Aorta (tissue), 5 donors: ENCODE results near the gene PSME1. TPM values are rescaled to one million over a fixed set of nuclear protein-coding genes. Genes with fewer than 3 reads are reported as not detected.

Experiments used
- ATAC-seq: fragments of 200-7000 bp; cut with Tn5 transposase; one replicate; pipeline ENCODE4 v1.9.1; 2022; ENCODE audit warnings: moderate library complexity; ENCODE audit not compliant: low FRiP score
- DNase-seq, 2 donors: peaks; one replicate each; pipeline ENCODE4 v3.0.0-alpha.2; 2020
- H3K27ac ChIP-seq, 2 donors: one replicate each; pipeline ENCODE4 v1.5.1; 2013; ENCODE audit warnings: low read length in 2 of 2, mild to moderate bottlenecking in 2 of 2, moderate library complexity in 2 of 2, control low read depth in 1 of 2, inconsistent platforms in 1 of 2, low read depth in 1 of 2
- H3K27me3 ChIP-seq, 2 donors: one replicate each; pipeline ENCODE4 v1.6.1; 2013; ENCODE audit warnings: control low read depth in 1 of 2, low read length in 1 of 2, mild to moderate bottlenecking in 1 of 2, moderate library complexity in 1 of 2; ENCODE audit not compliant: insufficient read depth in 2 of 2, control insufficient read depth in 1 of 2
- H3K36me3 ChIP-seq, 2 donors: one replicate each; pipeline ENCODE4 v1.6.1; 2013; ENCODE audit warnings: control low read depth in 1 of 2, low read length in 1 of 2, mild to moderate bottlenecking in 1 of 2; ENCODE audit not compliant: insufficient read depth in 2 of 2, control insufficient read depth in 1 of 2
- H3K4me1 ChIP-seq, 2 donors: one replicate each; pipeline ENCODE4 v1.6.1; 2013; ENCODE audit warnings: low read length in 2 of 2, control low read depth in 1 of 2, mild to moderate bottlenecking in 1 of 2, moderate library complexity in 1 of 2; ENCODE audit not compliant: insufficient read depth in 2 of 2, control insufficient read depth in 1 of 2
- H3K4me3 ChIP-seq, 2 donors: one replicate each; pipeline ENCODE4 v1.5.1; 2013; ENCODE audit warnings: low read length in 2 of 2, control low read depth in 1 of 2, mild to moderate bottlenecking in 1 of 2
- H3K9me3 ChIP-seq: one replicate; pipeline ENCODE4 v1.6.1; 2013; ENCODE audit warnings: mild to moderate bottlenecking, low read length; ENCODE audit not compliant: control insufficient read depth
- WGBS, 2 donors: extraction: QIAGEN DNeasy Blood & Tissue Kit; methylation state at CpG; one replicate each; pipeline ENCODE4 v1.1.7; 2013; 5-methylcytosine and 5-hydroxymethylcytosine counted together
- intact Hi-C, 2 donors: fragments of 100-400 bp; cut with DNase I; formaldehyde crosslinking; loops; one replicate each; pipeline versions ENCODE4 v1.14.2 to v1.15.0; 2022
- polyA plus RNA-seq, 2 donors: library from polyadenylated mRNA; stranded (reverse); fragments of 200-250 nt; gene quantifications; one replicate each; pipeline ENCODE4 v1.2.3, GENCODE V29; 2013
- total RNA-seq, 2 donors: library from RNA; stranded (reverse); fragmentation: NEBNext Ultra II Directional; extraction: Animal tissue kit (Norgen Biotek cat#: 25700); gene quantifications; one replicate each; pipeline ENCODE4 v1.2.1, GENCODE V29; 2021
- donor health status: healthy with polysubstance abuse.
- donor health status: Bipolar disorder and iron deficiency.
- donor health status: DM: no; HTN: no; CAD: no.
- donor health status: DM: no; HTN: no; CAD: no.
- donor health status: DM: yes; HTN: yes; CAD: no.

PSME1 gene
- total and polyA plus RNA-seq, 4 donors, result 112 to 210 (median 166) TPM

GRCh38 chr14:24093901-24094840 lies 41.8 kb upstream of the PSME1 start, which contains the start of gene PCK2:
Gene PCK2, plus strand, starts transcription at chr14:24094311. Its CDS starts 95 bp downstream, at chr14:24094406.
- Histone ChIP-seq H3K9me3 (no peaks in the 10 kb centered on the region), H3K27me3 (no peaks in the 10 kb centered on the region), H3K36me3 (no peaks in the 10 kb centered on the region), H3K4me1 (no peaks in the 10 kb centered on the region), H3K4me3 (peak within 1 kb of the TSS; percentile 31 to 56), H3K27ac (peak within 1 kb of the TSS in 1 of 2 donors; percentile 46)
- DNase-seq, result peak; percentile 97
- 1% methylated on average over 49 to 68 of the region's 68 CpGs for WGBS, 2 donors
- ATAC-seq, result peak; percentile 95
- intact Hi-C loops, result loop anchor here (1.0 to 5.0 kb wide), 2 partner anchors 14 to 82 kb away; no protein-coding TSS in a partner anchor

GRCh38 chr14:24094841-24095270 lies 41.1 kb upstream of the PSME1 start:
- Histone ChIP-seq H3K27me3 (no peaks in the 10 kb centered on the region), H3K27ac (peak overlapping the region in 1 of 2 donors; percentile 30), H3K4me1 (no peaks in the 10 kb centered on the region), H3K36me3 (no peaks in the 10 kb centered on the region), H3K9me3 (no peaks in the 10 kb centered on the region), H3K4me3 (peak overlapping the region; percentile 31 to 56)
- WGBS, 2 donors, result 13 to 20% methylated on average over 14 of the region's 14 CpGs
- intact Hi-C loops, result loop anchor here (1.0 to 5.0 kb wide), 2 partner anchors 13 to 83 kb away; no protein-coding TSS in a partner anchor
- DNase-seq, result peak in 1 of 2 donors; percentile 78
- no peak for ATAC-seq

DNA sequence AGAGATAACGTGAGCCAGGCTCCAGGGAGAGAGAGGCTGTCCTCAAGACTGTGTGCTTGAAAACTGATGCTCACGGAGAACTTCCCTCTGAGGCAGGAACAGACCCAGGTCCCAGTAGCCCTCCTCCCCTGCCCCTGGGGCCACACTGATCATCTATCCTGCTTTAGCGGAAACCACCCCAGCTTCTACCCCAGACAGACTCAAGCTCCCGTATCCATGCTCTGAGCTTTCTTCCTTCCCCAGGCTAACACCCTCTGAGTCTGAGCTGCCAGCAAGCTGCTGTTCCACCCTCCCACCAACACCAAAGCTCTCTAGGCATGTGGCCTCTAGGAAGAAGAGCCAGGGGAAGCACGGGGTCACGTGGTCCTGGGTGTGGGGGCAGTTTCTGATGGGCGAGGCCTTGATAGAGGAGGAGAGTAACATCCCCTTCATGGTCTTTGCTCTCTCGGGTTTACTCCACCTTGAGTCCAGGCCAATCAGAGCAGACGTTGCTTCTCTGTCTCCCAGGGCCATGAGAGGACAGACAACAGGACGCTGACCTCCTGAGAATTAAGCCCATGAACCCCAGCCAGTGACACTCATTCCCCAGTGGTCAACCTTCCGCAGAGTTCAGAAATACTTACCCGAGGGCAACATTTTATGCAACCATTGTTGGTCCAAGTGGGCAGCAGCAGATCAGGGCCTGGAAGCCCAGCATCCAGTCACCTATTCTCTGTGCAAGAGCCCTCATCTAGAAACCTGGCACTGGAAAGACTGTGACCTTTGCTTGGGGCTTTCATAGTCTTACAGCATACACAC lies 40.5 kb upstream of the PSME1 start:
- intact Hi-C loops, result no loop called here

DNA sequence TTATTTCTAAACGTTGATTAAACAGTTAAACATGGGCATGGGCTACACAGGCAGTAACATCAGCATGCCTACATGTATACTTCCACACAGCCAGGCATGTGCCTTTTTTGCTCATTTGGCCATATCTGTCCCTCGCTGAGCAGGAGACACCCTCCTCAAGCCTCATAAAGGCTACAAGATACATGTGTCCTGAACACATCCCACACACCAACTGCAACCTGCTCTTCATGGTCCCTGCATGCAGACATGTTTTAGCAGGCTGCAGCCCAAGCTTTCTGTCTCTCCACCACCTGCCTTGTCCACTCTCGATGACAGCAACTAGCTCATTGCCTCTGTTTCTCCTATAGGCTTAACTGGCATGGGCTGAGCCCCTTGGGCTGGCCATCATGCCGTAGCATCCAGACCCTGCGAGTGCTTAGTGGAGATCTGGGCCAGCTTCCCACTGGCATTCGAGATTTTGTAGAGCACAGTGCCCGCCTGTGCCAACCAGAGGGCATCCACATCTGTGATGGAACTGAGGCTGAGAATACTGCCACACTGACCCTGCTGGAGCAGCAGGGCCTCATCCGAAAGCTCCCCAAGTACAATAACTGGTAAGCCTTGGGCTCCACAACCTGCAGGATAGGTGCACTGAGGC lies 39.3 kb upstream of the PSME1 start:
- Histone ChIP-seq H3K27me3 (no peaks in the 10 kb centered on the region), H3K4me3 (no peak overlapping the region), H3K9me3 (no peaks in the 10 kb centered on the region), H3K36me3 (no peaks in the 10 kb centered on the region), H3K27ac (no peak overlapping the region), H3K4me1 (no peaks in the 10 kb centered on the region)
- intact Hi-C loops, result no loop called here
- no peak for ATAC-seq
- 92% methylated on average over 8 of the region's 8 CpGs for WGBS, 2 donors
- DNase-seq, result peak; percentile 38 to 39

More for the DNA sequence above, 40.5 kb upstream of the PSME1 start:
- DNase-seq, result peak; percentile 78 to 83
- Histone ChIP-seq H3K36me3 (no peaks in the 10 kb centered on the region), H3K4me3 (no peak overlapping the region), H3K27ac (no peak overlapping the region), H3K27me3 (no peaks in the 10 kb centered on the region), H3K9me3 (no peaks in the 10 kb centered on the region), H3K4me1 (no peaks in the 10 kb centered on the region)
- ATAC-seq, result no peak
- 72 to 73% methylated on average over 12 of the region's 12 CpGs for WGBS, 2 donors

DNA sequence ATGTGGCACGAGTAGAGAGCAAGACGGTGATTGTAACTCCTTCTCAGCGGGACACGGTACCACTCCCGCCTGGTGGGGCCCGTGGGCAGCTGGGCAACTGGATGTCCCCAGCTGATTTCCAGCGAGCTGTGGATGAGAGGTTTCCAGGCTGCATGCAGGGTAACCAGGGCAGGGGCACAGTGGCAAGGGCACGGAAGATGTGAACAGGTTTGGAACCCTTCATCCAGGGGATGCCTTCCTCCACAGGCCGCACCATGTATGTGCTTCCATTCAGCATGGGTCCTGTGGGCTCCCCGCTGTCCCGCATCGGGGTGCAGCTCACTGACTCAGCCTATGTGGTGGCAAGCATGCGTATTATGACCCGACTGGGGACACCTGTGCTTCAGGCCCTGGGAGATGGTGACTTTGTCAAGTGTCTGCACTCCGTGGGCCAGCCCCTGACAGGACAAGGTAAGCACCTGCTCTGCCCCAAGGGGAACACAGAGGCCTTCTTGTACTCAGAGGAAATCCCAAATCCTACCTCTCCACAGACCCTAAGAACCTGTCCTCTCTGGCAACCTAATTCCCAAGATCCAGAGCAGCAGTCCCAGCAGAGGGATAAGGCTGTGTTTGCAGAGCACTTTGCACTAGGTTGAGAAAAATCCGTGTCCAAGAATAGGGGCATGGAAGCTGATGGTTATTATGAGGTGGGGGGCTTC lies 37.6 kb upstream of the PSME1 start:
- WGBS, 2 donors, result 94% methylated on average over 16 of the region's 16 CpGs
- Histone ChIP-seq H3K27me3 (no peaks in the 10 kb centered on the region), H3K9me3 (no peaks in the 10 kb centered on the region), H3K36me3 (no peaks in the 10 kb centered on the region), H3K4me1 (no peaks in the 10 kb centered on the region), H3K27ac (no peak overlapping the region), H3K4me3 (no peak overlapping the region)
- ATAC-seq (no peak), DNase-seq (peak; percentile 37 to 73)
- intact Hi-C loops, result no loop called here

DNA sequence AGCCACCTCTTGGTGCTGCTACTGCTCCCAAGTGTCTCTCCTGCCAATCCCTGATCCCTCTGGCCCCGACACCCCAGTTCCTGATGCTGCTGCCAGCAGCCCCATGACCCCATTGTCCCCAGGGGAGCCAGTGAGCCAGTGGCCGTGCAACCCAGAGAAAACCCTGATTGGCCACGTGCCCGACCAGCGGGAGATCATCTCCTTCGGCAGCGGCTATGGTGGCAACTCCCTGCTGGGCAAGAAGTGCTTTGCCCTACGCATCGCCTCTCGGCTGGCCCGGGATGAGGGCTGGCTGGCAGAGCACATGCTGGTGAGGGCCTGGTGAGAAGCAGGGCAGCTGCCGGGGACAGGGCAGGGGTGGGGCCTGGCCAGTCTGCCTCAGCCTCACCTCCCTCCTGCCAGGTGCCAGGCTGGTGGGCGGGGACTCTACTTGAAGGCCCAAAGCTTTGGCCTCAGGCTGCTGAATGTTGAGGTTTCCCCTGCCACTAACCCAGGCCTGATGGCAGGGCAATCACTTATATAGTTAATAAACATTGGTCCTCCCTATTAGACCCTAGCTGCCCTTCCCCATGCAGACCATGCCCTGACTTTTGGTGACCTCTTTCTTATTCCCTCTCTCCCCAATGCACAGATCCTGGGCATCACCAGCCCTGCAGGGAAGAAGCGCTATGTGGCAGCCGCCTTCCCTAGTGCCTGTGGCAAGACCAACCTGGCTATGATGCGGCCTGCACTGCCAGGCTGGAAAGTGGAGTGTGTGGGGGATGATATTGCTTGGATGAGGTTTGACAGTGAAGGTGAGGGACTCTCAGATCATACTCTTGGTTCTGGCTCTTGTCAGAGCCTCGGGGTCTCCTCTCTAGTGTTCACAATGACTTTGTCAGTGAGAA lies 36.8 kb upstream of the PSME1 start:
- no peaks in the 10 kb centered on the region for H3K9me3 ChIP-seq
- DNase-seq (peak; percentile 38 to 72), ATAC-seq (no peak)
- H3K4me3 ChIP-seq, result no peak overlapping the region
- H3K36me3 ChIP-seq, result no peaks in the 10 kb centered on the region
- no peaks in the 10 kb centered on the region for H3K27me3 ChIP-seq
- intact Hi-C loops, result no loop called here
- H3K27ac ChIP-seq, result no peak overlapping the region
- H3K4me1 ChIP-seq, result no peaks in the 10 kb centered on the region
- WGBS, 2 donors, result 85 to 87% methylated on average over 17 of the region's 17 CpGs

GRCh38 chr14:24100197-24100981 lies 35.6 kb upstream of the PSME1 start:
- no peak overlapping the region for H3K4me3 ChIP-seq
- 74 to 81% methylated on average over 4 of the region's 4 CpGs for WGBS, 2 donors
- no peaks in the 10 kb centered on the region for H3K27me3 ChIP-seq
- DNase-seq (no peak), ATAC-seq (no peak)
- H3K36me3 ChIP-seq, result no peaks in the 10 kb centered on the region
- H3K9me3 ChIP-seq, result no peaks in the 10 kb centered on the region
- no peaks in the 10 kb centered on the region for H3K4me1 ChIP-seq
- no peak overlapping the region for H3K27ac ChIP-seq
- intact Hi-C loops, result no loop called here
